OCI-LY7 (cell line): Measurements from ENCODE around the gene RPL28. TPM values are rescaled to one million over a fixed set of nuclear protein-coding genes. Genes with fewer than 3 reads are reported as not detected.

ENCODE experiments used
- BruUV-seq: library from RNA; stranded (reverse); fragments of 400-500 nt; replicated peaks from 2 replicates; lab custom pipeline; 2021; lab: Mats Ljungman, UMichigan
- CTCF ChIA-PET: fragments of 300-600 bp; sonication (Branson Sonifier 250); formaldehyde crosslinking; loops from one replicate; lab custom pipeline; 2022; ENCODE audit warnings: antibody characterized with exemption; ENCODE audit not compliant: unreplicated experiment; lab: Charles Lee
- POLR2A ChIA-PET: fragments of 300-600 bp; sonication (Branson Sonifier 250); formaldehyde crosslinking; loops from one replicate; lab custom pipeline; 2022; ENCODE audit warnings: antibody characterized with exemption; lab: Charles Lee
- DNase-seq: peaks from one replicate; pipeline ENCODE4 v3.0.0-alpha.2; 2015; ENCODE audit warnings: low spot score
- H2AFZ ChIP-seq: fragments of 200-600 bp; sonication (generic), shearing (Covaris generic); 2 replicates; pipeline ENCODE4 v1.6.1; 2014; ENCODE audit warnings: mild to moderate bottlenecking, antibody characterized with exemption, low read length, moderate library complexity
- H3K27ac ChIP-seq: fragments of 200-600 bp; sonication (generic); 2 replicates; pipeline ENCODE4 v1.5.1; 2014; ENCODE audit warnings: mixed run types, low read depth, mild to moderate bottlenecking, moderate library complexity, low read length, inconsistent platforms; ENCODE audit not compliant: poor library complexity, severe bottlenecking
- H3K36me3 ChIP-seq: fragments of 200-600 bp; sonication (generic); 2 replicates; pipeline ENCODE4 v1.6.1; 2014; ENCODE audit warnings: mild to moderate bottlenecking, antibody characterized with exemption, low read length, moderate library complexity, mixed read lengths; ENCODE audit not compliant: insufficient read depth
- H3K4me1 ChIP-seq: fragments of 200-600 bp; sonication (generic); 2 replicates; pipeline ENCODE4 v1.5.1; 2014; ENCODE audit warnings: mild to moderate bottlenecking, low read length; ENCODE audit not compliant: insufficient read depth, poor library complexity, severe bottlenecking
- H3K4me2 ChIP-seq: fragments of 200-600 bp; sonication (generic); 2 replicates; pipeline ENCODE4 v1.6.1; 2014; ENCODE audit warnings: mild to moderate bottlenecking, low read length
- H3K4me3 ChIP-seq: fragments of 200-600 bp; sonication (generic); 2 replicates; pipeline ENCODE4 v1.5.1; 2014; ENCODE audit warnings: mild to moderate bottlenecking, low read depth, low read length; ENCODE audit not compliant: poor library complexity, severe bottlenecking
- H3K79me2 ChIP-seq: fragments of 200-600 bp; sonication (generic); 2 replicates; pipeline ENCODE4 v1.6.1; 2016; ENCODE audit warnings: low read depth, mild to moderate bottlenecking, low read length, moderate library complexity, mixed read lengths; ENCODE audit not compliant: insufficient read depth
- H3K9me2 ChIP-seq: fragments of 200-600 bp; sonication (generic); 2 replicates; pipeline ENCODE4 v1.6.1; 2016; ENCODE audit warnings: mild to moderate bottlenecking, low read length, mixed read lengths; ENCODE audit not compliant: insufficient read depth
- H3K9me3 ChIP-seq: fragments of 200-600 bp; sonication (generic); 2 replicates; pipeline ENCODE4 v1.6.1; 2014; ENCODE audit warnings: mild to moderate bottlenecking, mixed run types, low read length, mixed read lengths
- H4K20me1 ChIP-seq: fragments of 200-600 bp; sonication (generic); 2 replicates; pipeline ENCODE4 v1.6.1; 2014; ENCODE audit warnings: mild to moderate bottlenecking, antibody characterized with exemption, low read length, moderate library complexity, mixed read lengths; ENCODE audit not compliant: insufficient read depth
- EZH2phosphoT487 ChIP-seq: fragments of 200-600 bp; sonication (generic); IDR thresholded peaks from 2 replicates; pipeline ENCODE4 v1.6.1; 2018; ENCODE audit warnings: low read depth, borderline replicate concordance, mild to moderate bottlenecking, mixed run types, antibody characterized with exemption, low read length, moderate library complexity, mixed read lengths
- intact Hi-C: fragments of 100-400 bp; cut with micrococcal nuclease; formaldehyde crosslinking; loops from one replicate; pipeline ENCODE4 v1.10.0; 2022; ENCODE audit not compliant: unreplicated experiment
- total RNA-seq, 2 experiments: library from RNA; depleted of rRNA in 1 of 2; stranded (reverse); fragments of >200 nt in 1 of 2; shearing (Covaris generic) in 1 of 2; gene quantifications; 2 replicates each; pipeline ENCODE4 v1.2.3, GENCODE V29; 2014 to 2022
- TF ChIP-seq, protein P1 (sequence below): fragments of 200-600 bp; sonication (generic); conservative IDR thresholded peaks from 2 replicates; pipeline ENCODE4 v1.5.1; 2014; ENCODE audit warnings: mild to moderate bottlenecking, antibody characterized with exemption, low read length, moderate library complexity, mixed read lengths

Gene RPL28
- total RNA-seq, 2 experiments from 2014 or later: 872 to 2,656 TPM

- no peak overlapping the region for H2AFZ ChIP-seq
- H3K9me3 ChIP-seq: no peaks in the 10 kb centered on the region
- no TSS peak for BruUV-seq
- DNase-seq: no peak
- H4K20me1 ChIP-seq: no peaks in the 10 kb centered on the region
- no peaks in the 10 kb centered on the region for H3K4me1 ChIP-seq
- H3K27ac ChIP-seq: no peak overlapping the region
- ChIA-PET POLR2A (no interaction called here), CTCF (no interaction called here)
- H3K79me2 ChIP-seq: no peaks in the 10 kb centered on the region
- no peak overlapping the region for H3K4me3 ChIP-seq
- no peak overlapping the region for H3K4me2 ChIP-seq
- no peaks in the 10 kb centered on the region for H3K9me2 ChIP-seq
- intact Hi-C loops: no loop called here
- no peak for TF ChIP-seq EZH2phosphoT487
- TF ChIP-seq, protein P1, sequence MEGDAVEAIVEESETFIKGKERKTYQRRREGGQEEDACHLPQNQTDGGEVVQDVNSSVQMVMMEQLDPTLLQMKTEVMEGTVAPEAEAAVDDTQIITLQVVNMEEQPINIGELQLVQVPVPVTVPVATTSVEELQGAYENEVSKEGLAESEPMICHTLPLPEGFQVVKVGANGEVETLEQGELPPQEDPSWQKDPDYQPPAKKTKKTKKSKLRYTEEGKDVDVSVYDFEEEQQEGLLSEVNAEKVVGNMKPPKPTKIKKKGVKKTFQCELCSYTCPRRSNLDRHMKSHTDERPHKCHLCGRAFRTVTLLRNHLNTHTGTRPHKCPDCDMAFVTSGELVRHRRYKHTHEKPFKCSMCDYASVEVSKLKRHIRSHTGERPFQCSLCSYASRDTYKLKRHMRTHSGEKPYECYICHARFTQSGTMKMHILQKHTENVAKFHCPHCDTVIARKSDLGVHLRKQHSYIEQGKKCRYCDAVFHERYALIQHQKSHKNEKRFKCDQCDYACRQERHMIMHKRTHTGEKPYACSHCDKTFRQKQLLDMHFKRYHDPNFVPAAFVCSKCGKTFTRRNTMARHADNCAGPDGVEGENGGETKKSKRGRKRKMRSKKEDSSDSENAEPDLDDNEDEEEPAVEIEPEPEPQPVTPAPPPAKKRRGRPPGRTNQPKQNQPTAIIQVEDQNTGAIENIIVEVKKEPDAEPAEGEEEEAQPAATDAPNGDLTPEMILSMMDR: no peak
- H3K36me3 ChIP-seq: no peaks in the 10 kb centered on the region
Measured at GRCh38 chr19:55441319-55441691, 55.6 kb downstream of the RPL28 start.

DNA sequence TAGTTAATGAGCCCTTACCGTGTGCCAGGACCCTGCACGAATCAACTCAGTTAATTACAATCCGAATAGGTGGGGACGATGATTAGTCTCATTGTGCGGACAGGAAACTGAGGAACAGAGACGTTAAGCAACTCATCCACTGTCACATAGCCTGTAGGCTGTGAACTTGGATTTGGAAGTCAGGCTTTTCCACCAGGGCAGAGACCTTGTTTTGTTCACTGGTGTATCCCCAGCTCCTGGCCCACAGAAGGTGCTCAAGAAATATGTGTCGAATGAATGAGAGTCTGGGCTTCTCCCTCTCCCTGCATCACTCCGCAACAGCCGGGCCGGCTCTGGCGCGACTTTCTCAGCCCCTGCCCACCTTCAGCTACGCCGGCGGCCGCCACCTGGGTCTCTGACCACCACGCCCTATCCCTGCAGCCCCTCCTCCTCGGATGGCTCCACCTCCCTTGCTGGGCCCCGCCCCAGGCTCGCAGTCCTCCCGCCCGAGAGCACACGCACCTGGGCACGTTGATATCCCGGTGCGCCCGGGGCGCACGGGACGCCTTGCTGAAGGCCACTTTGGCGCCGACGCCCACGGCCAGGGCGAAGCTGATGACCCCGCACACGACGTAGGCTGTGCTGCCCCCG lies 56.1 kb downstream of the RPL28 start:
- no peak overlapping the region for H3K4me3 ChIP-seq
- no TSS peak for BruUV-seq
- no peak overlapping the region for H2AFZ ChIP-seq
- no peaks in the 10 kb centered on the region for H4K20me1 ChIP-seq
- no peaks in the 10 kb centered on the region for H3K79me2 ChIP-seq
- no peaks in the 10 kb centered on the region for H3K9me3 ChIP-seq
- TF ChIP-seq EZH2phosphoT487: 0 out of 2 replicates have a peak, but pooled peaks have one; percentile 68
- TF ChIP-seq, protein P1: no peak
- no peak overlapping the region for H3K4me2 ChIP-seq
- no peaks in the 10 kb centered on the region for H3K36me3 ChIP-seq
- H3K9me2 ChIP-seq: no peaks in the 10 kb centered on the region
- intact Hi-C loops: no loop called here
- POLR2A ChIA-PET: no interaction called here
- H3K27ac ChIP-seq: no peak overlapping the region
- CTCF ChIA-PET: no interaction called here
- no peaks in the 10 kb centered on the region for H3K4me1 ChIP-seq
- DNase-seq: no peak

DNA sequence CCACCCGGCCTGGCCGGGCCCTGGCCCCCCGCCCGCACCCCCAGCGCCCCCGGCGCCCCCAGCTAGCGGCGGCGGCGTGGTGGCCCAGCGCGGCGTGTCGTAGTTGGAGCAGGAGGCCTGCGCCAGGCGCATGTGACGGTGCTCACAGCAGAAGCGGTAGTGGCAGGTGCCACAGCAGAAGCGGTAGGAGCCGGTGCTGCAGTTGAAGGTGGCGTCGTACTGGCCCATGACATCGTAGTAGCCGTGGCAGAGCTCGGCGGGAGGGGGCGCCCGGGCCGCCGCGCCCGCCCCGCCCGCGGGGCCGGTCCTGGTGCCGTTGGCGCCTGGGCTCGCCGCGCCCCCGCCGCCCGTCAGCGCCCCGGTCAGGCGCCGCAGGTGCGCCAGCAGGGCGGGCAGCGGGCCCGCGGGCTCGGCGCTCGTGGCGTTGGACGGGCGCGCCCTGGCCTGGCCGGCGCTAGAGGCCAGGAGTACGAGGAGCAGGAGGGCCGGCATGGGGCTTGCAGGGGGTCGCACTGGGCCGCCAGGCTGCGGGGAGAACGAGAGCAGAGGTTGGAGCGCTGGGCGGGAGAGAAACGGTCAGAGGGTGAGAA lies 56.7 kb downstream of the RPL28 start:
- Histone ChIP-seq H3K36me3 (no peaks in the 10 kb centered on the region), H3K4me1 (no peaks in the 10 kb centered on the region), H3K4me2 (no peak overlapping the region), H3K27ac (no peak overlapping the region), H4K20me1 (no peaks in the 10 kb centered on the region), H3K79me2 (no peaks in the 10 kb centered on the region), H3K4me3 (no peak overlapping the region), H3K9me2 (no peaks in the 10 kb centered on the region), H2AFZ (no peak overlapping the region), H3K9me3 (no peaks in the 10 kb centered on the region)
- ChIA-PET POLR2A (no interaction called here), CTCF (no interaction called here)
- TF ChIP-seq, protein P1: no peak
- no peak for TF ChIP-seq EZH2phosphoT487
- intact Hi-C loops: no loop called here
- no TSS peak for BruUV-seq
- DNase-seq: no peak
